ENCODE measurements around the gene ODF2. TPM values are rescaled to one million over a fixed set of nuclear protein-coding genes. Genes with fewer than 3 reads are reported as not detected.

Gene ODF2
- total RNA-seq, 1 experiment from 2014 or later: 46.8 TPM

- ChIA-PET POLR2A (interaction anchor here (1.1 kb wide), 1 partner anchor 9 kb away, joined by 3 read pairs; no protein-coding TSS in a partner anchor), CTCF (interaction anchor here (1.0 kb wide), 1 partner anchor 9 kb away, joined by 3 read pairs; no protein-coding TSS in a partner anchor), RAD21 (ENCODE audit: low non-redundant PET in 1 of 2, low total read pairs in 2 of 2, uncharacterized antibody in 2 of 2, unreplicated experiment in 2 of 2) (no interaction called here)
- Histone ChIP-seq H2AFZ (ENCODE audit: low read depth, low read length, poor library complexity, severe bottlenecking) (no peak overlapping the region), H4K20me1 (ENCODE audit: insufficient read depth) (no peaks in the 10 kb centered on the region), H3K27ac (ENCODE audit: low read depth, low read length) (no peak overlapping the region), H3K36me3 (ENCODE audit: control insufficient read depth in 1 of 2, insufficient read depth in 2 of 2, low read length in 2 of 2) (no peaks in the 10 kb centered on the region), H3K9me3 (ENCODE audit: control insufficient read depth in 1 of 2, insufficient read depth in 1 of 2, low read depth in 1 of 2, low read length in 2 of 2) (no peaks in the 10 kb centered on the region), H3K4me1 (ENCODE audit: control insufficient read depth in 1 of 2, insufficient read depth in 2 of 2, low read length in 2 of 2) (no peaks in the 10 kb centered on the region), H3K27me3 (ENCODE audit: insufficient read depth, low read length) (no peaks in the 10 kb centered on the region), H3K4me2 (ENCODE audit: low read length) (no peak overlapping the region), H3K9ac (ENCODE audit: low read length) (no peak overlapping the region), H3K79me2 (ENCODE audit: insufficient read depth, low read length) (no peaks in the 10 kb centered on the region), H3K9me2 (ENCODE audit: insufficient read depth) (no peaks in the 10 kb centered on the region), H3K4me3 (replicated peaks in 1 of 2; ENCODE audit: low read depth in 1 of 2, low read length in 2 of 2) (no peak overlapping the region)
- no TSS peak for BruUV-seq (replicated peaks)
- TF ChIP-seq CBX3 (IDR thresholded peaks at IDR 0.05; ENCODE audit: low read depth): no peak
- TF ChIP-seq EZH2 (IDR thresholded peaks at IDR 0.05): no peak
- no peak for TF ChIP-seq POLR2AphosphoS5 (IDR thresholded peaks at IDR 0.05; ENCODE audit: low read depth, low read length)
- TF ChIP-seq JUND (IDR thresholded peaks at IDR 0.05): no peak
- no peak for TF ChIP-seq EZH2phosphoT487 (IDR thresholded peaks at IDR 0.05; ENCODE audit: borderline replicate concordance)
- no peak for TF ChIP-seq POLR2A (IDR thresholded peaks at IDR 0.05; ENCODE audit: borderline replicate concordance, extremely low read depth, insufficient read depth, insufficient read length)
- DNase-seq (ENCODE audit: low read depth, low spot score) (no peak), ATAC-seq (no peak)
- intact Hi-C loops (cut with micrococcal nuclease): no loop called here
These were observed 26.2 kb upstream of the ODF2 start for GRCh38 chr9:128429513-128430086.

GRCh38 chr9:128431207-128431606, 24.6 kb upstream of the ODF2 start:
- H3K36me3 ChIP-seq (ENCODE audit: control insufficient read depth in 1 of 2, insufficient read depth in 2 of 2, low read length in 2 of 2): no peaks in the 10 kb centered on the region
- H3K4me1 ChIP-seq (ENCODE audit: control insufficient read depth in 1 of 2, insufficient read depth in 2 of 2, low read length in 2 of 2): no peaks in the 10 kb centered on the region
- ChIA-PET CTCF (no interaction called here), POLR2A (no interaction called here), RAD21 (ENCODE audit: low non-redundant PET in 1 of 2, low total read pairs in 2 of 2, uncharacterized antibody in 2 of 2, unreplicated experiment in 2 of 2) (no interaction called here)
- no peak for TF ChIP-seq SIN3A (IDR thresholded peaks at IDR 0.05; ENCODE audit: low read depth)
- no peak for TF ChIP-seq EZH2phosphoT487 (IDR thresholded peaks at IDR 0.05; ENCODE audit: borderline replicate concordance)
- no peak for TF ChIP-seq ZNF274 (IDR thresholded peaks at IDR 0.05; ENCODE audit: low read depth, low read length)
- no peak for TF ChIP-seq ZBTB33 (IDR thresholded peaks at IDR 0.05; ENCODE audit: extremely low read depth, insufficient replicate concordance, low read length)
- TF ChIP-seq FOSL1 (IDR thresholded peaks at IDR 0.05; ENCODE audit: low read depth): no peak
- TF ChIP-seq JUND (IDR thresholded peaks at IDR 0.05): no peak
- TF ChIP-seq YY1 (IDR thresholded peaks at IDR 0.05; ENCODE audit: extremely low read depth, insufficient replicate concordance, low read depth, low read length): no peak
- no peak for TF ChIP-seq EGR1 (IDR thresholded peaks at IDR 0.05; ENCODE audit: low read depth)
- TF ChIP-seq POLR2A (IDR thresholded peaks at IDR 0.05; ENCODE audit: borderline replicate concordance, extremely low read depth, insufficient read depth, insufficient read length): no peak
- no peak for TF ChIP-seq ELF1 (IDR thresholded peaks at IDR 0.05; ENCODE audit: borderline replicate concordance, low read depth)
- no peak for TF ChIP-seq POLR2AphosphoS5 (IDR thresholded peaks at IDR 0.05; ENCODE audit: low read depth, low read length)
- intact Hi-C loops (cut with micrococcal nuclease): no loop called here
- no peaks in the 10 kb centered on the region for H4K20me1 ChIP-seq (ENCODE audit: insufficient read depth)
- no peaks in the 10 kb centered on the region for H3K27me3 ChIP-seq (ENCODE audit: insufficient read depth, low read length)
- no peak overlapping the region for H2AFZ ChIP-seq (ENCODE audit: low read depth, low read length, poor library complexity, severe bottlenecking)
- H3K9me3 ChIP-seq (ENCODE audit: control insufficient read depth in 1 of 2, insufficient read depth in 1 of 2, low read depth in 1 of 2, low read length in 2 of 2): no peaks in the 10 kb centered on the region
- no peak overlapping the region for H3K27ac ChIP-seq (ENCODE audit: low read depth, low read length)
- H3K9me2 ChIP-seq (ENCODE audit: insufficient read depth): no peaks in the 10 kb centered on the region
- ATAC-seq (no peak), DNase-seq (ENCODE audit: low read depth, low spot score) (no peak)
- H3K4me3 ChIP-seq (replicated peaks in 1 of 2; ENCODE audit: low read depth in 1 of 2, low read length in 2 of 2): no peak overlapping the region
- no TSS peak for BruUV-seq (replicated peaks)
- H3K9ac ChIP-seq (ENCODE audit: low read length): no peak overlapping the region
- no peak overlapping the region for H3K4me2 ChIP-seq (ENCODE audit: low read length)
- H3K79me2 ChIP-seq (ENCODE audit: insufficient read depth, low read length): no peaks in the 10 kb centered on the region
